GM15510 (cell line): ENCODE data around the gene SLC25A22.
A peak's percentile ranks its signal among the peaks of the same experiment; 100 is the strongest.

Experiments
- POLR2A ChIP-seq: IDR thresholded peaks from 3 replicates; pipeline ENCODE4 v1.6.1; 2011; ENCODE audit warnings: borderline replicate concordance; ENCODE audit not compliant: insufficient read length; ENCODE audit errors: extremely low read depth

The SLC25A22 gene

GRCh38 chr11:747158-748006, 50.7 kb downstream of the SLC25A22 start, which contains the start of gene TALDO1:
TSS of gene TALDO1 (plus strand) at chr11:747464. CDS start at chr11:747482, 18 bp downstream.
- peak; percentile 88 for TF ChIP-seq POLR2A

DNA sequence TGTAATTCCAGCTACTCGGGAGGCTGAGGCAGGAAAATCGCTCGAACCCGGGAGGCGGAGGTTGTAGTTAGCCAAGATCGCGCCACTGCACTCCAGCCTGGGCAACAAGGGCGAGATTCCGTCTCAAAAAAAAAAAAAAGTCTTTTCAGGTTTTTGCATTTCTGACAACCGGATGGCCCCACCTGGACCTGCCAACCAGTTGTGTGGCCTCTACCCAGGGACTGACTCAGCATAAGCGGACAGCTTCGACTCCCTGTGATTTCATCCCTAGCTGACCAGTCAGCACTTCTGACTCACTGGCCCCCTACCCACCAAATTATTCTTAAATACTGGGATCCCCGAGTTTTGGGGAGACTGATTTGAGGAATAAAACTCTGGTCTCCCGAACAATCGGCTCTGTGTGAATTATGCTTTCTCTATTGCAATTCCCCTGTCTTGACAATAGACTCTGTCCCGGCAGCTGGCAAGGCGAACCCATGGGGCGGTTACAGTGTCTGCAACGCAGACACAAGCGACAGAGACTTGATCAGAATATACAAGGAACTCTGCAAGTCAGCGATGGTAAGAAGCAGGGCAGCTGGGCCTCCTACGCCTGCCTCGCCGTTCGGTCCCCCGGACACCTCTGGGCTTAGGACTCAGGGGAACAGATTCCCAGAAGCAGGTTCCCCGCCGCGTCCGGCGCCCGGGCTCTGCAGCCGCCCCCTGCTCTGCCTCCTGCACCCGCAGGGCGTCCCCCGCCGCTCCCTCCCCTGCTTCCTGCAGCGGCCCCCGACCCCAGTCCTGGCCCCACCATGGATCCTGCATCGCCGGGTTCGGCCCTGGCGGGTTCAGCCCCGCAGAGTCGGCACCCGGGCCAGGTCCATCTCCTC, 51.6 kb downstream of the SLC25A22 start:
- no peak for TF ChIP-seq POLR2A

GRCh38 chr11:745428-745827, 52.7 kb downstream of the SLC25A22 start:
- no peak for TF ChIP-seq POLR2A

- no peak for TF ChIP-seq POLR2A
Measured at GRCh38 chr11:742571-743201, 55.4 kb downstream of the SLC25A22 start.

DNA sequence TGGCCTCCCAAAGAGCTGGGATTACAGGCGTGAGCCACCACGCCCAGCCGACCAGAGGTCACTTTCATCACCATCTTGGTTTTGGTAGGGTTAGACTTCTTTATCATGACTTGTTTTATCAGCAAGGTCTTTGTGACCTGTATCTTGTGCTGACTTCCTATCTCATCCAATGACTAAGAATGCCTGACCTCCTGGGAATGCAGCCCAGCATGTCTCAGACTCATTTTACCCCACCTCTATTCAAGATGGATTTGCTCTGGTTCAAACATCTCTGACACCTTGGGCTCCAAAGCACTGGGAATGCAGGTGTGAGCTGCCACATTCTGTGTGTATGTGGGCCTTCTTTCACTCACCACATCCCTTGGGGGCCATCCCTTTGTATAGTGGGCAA, 55.9 kb downstream of the SLC25A22 start:
- TF ChIP-seq POLR2A = no peak
